ENCODE results near the gene SNTG2. TPM values are rescaled to one million over a fixed set of nuclear protein-coding genes. Genes with fewer than 3 reads are reported as not detected.

The SNTG2 gene
- total and polyA plus RNA-seq, 10 donors: 1.9 to 59.4 (median 18.3) TPM

DNA sequence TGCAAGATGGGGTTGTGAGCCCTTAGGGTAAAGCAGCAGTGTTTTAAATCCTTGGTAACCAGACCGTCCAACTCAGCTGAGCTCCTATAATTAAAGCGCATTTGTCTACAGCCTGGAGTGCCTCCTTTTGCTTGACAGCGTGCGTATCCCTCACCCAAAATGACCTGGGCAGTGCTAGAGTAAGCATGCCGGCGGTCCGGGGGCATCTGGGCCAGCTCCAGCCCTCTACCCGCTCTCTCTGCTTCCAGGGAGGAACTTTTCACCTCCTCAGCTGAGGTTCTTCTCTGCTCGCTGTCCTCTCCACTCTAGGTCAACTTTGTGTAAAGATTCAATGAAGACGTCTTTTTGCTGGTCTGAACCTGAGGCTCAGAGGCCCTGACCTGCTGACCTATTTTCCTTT lies 360.2 kb downstream of the SNTG2 start:
- 88 to 95% (median 91%) methylated on average over 10 of the region's 10 CpGs for WGBS, 5 donors
- H3K27ac ChIP-seq: no peak overlapping the region
- TF ChIP-seq POLR2AphosphoS5 (IDR thresholded peaks at IDR 0.05): no peak
- TF ChIP-seq POLR2A (IDR thresholded peaks at IDR 0.05): no peak
- TF ChIP-seq, protein P1, sequence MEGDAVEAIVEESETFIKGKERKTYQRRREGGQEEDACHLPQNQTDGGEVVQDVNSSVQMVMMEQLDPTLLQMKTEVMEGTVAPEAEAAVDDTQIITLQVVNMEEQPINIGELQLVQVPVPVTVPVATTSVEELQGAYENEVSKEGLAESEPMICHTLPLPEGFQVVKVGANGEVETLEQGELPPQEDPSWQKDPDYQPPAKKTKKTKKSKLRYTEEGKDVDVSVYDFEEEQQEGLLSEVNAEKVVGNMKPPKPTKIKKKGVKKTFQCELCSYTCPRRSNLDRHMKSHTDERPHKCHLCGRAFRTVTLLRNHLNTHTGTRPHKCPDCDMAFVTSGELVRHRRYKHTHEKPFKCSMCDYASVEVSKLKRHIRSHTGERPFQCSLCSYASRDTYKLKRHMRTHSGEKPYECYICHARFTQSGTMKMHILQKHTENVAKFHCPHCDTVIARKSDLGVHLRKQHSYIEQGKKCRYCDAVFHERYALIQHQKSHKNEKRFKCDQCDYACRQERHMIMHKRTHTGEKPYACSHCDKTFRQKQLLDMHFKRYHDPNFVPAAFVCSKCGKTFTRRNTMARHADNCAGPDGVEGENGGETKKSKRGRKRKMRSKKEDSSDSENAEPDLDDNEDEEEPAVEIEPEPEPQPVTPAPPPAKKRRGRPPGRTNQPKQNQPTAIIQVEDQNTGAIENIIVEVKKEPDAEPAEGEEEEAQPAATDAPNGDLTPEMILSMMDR (IDR thresholded peaks at IDR 0.05 in 8 of 11, conservative IDR thresholded peaks at IDR 0.05 in 3 of 11): no peak
- H3K27me3 ChIP-seq (replicated peaks in 1 of 7): no peaks in the 10 kb centered on the region
- H3K4me1 ChIP-seq: no peaks in the 10 kb centered on the region
- H3K36me3 ChIP-seq: no peaks in the 10 kb centered on the region
- DNase-seq: no peak
- no peaks in the 10 kb centered on the region for H3K9me3 ChIP-seq
- intact Hi-C loops (cut with DNase I; ENCODE audit: low total_unique reads): no loop called here
- H3K4me3 ChIP-seq: no peak overlapping the region

DNA sequence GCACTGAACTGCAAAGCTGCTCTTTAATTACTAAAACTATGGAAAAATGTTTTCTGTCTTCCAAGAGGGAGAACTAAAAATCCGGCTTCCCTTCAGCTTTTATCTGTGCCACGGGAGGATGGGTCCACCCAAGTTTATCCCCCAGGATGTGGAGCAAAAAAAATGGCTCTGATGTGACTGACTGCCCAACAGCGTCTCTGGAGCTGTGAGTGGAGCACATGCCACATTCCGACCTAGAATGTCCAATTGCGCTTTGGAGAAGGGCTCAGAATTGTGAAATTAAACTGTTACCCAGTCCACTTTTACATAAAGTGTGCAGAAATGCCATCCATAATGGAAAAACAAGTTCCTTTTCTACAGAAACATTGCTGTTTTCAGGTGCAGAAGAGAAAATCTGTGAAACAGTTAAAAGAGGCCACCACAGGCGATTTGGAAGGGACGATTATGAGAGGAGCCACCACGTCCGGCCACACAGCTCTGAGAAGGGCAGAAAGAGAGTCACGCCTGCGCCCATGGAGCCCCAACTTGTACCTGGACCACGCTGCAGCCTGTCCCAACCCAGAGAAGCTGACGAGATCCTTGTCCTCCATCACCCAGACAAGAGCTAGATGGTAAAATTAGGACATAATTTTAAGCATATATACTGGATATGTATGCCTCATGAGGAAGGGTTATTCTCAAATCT lies 362.7 kb downstream of the SNTG2 start:
- 82 to 92% (median 88%) methylated on average over 13 of the region's 13 CpGs for WGBS, 5 donors
- no peaks in the 10 kb centered on the region for H3K27me3 ChIP-seq (replicated peaks in 1 of 7)

DNA sequence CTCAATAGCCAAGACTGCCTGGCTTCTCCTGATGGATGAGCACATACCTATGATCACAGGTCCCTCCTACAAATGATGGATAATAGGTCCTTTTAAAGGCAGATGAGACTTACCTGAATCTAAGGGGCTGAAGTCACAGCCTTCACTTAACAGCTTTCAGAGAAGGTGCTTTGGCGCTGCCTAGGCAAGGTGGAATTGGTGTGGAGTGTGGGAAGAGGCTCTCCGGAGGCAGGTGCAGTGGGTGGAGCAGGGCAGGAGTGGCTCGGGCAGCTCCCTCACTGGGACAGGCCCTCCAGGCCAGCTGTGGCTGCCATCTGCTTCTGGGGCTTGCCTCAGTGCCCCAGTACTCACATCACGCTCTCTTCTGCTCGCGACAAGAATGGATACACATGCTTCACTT lies 363.6 kb downstream of the SNTG2 start:
- Histone ChIP-seq H3K4me3 (no peak overlapping the region), H3K36me3 (no peaks in the 10 kb centered on the region), H3K4me1 (no peaks in the 10 kb centered on the region), H3K27me3 (replicated peaks in 1 of 7) (no peaks in the 10 kb centered on the region), H3K9me3 (no peaks in the 10 kb centered on the region), H3K27ac (no peak overlapping the region)
- WGBS, 5 donors: 84 to 94% (median 91%) methylated on average over 5 to 6 of the region's 6 CpGs
- no peak for DNase-seq
- intact Hi-C loops (cut with DNase I; ENCODE audit: low total_unique reads): no loop called here
- TF ChIP-seq POLR2A (IDR thresholded peaks at IDR 0.05): no peak
- TF ChIP-seq, protein P1 (IDR thresholded peaks at IDR 0.05 in 8 of 11, conservative IDR thresholded peaks at IDR 0.05 in 3 of 11): no peak
- no peak for TF ChIP-seq POLR2AphosphoS5 (IDR thresholded peaks at IDR 0.05)

More for the DNA sequence above, 362.7 kb downstream of the SNTG2 start:
- Histone ChIP-seq H3K4me3 (no peak overlapping the region), H3K27ac (no peak overlapping the region), H3K4me1 (no peaks in the 10 kb centered on the region), H3K9me3 (no peaks in the 10 kb centered on the region), H3K36me3 (no peaks in the 10 kb centered on the region)
- no peak for TF ChIP-seq POLR2A (IDR thresholded peaks at IDR 0.05)
- no peak for DNase-seq
- intact Hi-C loops (cut with DNase I; ENCODE audit: low total_unique reads): no loop called here

DNA sequence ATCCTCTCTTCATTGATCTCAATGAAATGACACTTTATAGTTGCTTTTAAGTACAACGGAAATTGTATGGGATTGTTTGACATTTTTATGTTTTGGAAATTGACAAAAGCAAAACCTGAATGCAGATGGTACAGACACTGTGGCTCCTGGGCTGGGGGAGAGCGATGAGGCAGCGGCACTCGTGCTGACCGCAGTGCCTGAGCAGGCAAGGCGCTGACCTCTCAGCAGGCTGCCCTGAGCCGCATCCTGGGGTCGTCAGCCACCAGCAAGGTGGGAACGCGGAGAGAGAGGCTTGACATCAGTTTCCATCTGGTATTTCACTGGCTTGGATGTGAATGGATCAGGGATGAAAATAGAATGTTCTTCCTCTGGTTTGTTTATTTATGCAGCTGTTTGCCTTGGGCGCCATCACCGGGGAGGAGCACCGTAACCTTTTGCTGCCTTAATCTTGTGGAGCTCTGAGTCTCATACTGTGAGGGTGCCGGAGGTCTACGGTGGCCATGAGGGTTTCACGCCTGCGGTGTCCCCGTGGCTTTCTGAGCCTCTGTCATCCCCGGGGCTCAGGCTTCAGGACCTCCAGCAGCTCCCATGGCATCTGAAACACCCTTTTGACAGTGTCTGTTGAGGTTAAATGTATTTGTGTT lies 367.8 kb downstream of the SNTG2 start:
- Histone ChIP-seq H3K4me3 (no peak overlapping the region), H3K27me3 (replicated peaks in 1 of 7) (no peaks in the 10 kb centered on the region), H3K4me1 (no peaks in the 10 kb centered on the region), H3K27ac (no peak overlapping the region), H3K36me3 (no peaks in the 10 kb centered on the region), H3K9me3 (no peaks in the 10 kb centered on the region)
- intact Hi-C loops (cut with DNase I; ENCODE audit: low total_unique reads): no loop called here
- 74 to 80% (median 77%) methylated on average over 19 of the region's 19 CpGs for WGBS, 5 donors
- DNase-seq: no peak
- TF ChIP-seq POLR2A (IDR thresholded peaks at IDR 0.05): no peak
- TF ChIP-seq, protein P1 (IDR thresholded peaks at IDR 0.05 in 8 of 11, conservative IDR thresholded peaks at IDR 0.05 in 3 of 11): no peak
- TF ChIP-seq POLR2AphosphoS5 (IDR thresholded peaks at IDR 0.05): no peak

Data from spleen (tissue), 11 donors.